ENCODE measurements around the gene MYO9A.

DNA sequence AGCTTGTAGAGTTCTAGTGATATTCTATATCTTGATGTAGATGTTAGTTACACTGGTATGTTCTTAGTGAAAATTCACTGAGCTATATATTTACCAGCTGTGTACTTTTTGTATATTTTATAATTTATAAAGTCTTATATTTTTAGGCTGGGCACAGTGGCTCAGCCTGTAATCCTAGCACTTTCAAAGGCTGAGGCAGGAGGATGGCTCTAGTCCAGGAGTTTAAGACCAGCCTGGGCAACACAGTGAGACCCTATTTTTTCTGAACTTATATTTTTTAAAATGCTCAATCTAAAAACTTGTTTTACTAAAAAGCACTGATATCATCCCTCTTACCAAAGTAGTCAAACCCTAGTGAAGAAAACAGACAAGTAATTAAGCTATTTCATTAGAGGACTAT, 5.1 kb downstream of the MYO9A start:
- TF ChIP-seq POLR2A (IDR thresholded peaks at IDR 0.05; ENCODE audit: low read depth, low read length): no peak
- no peak for TF ChIP-seq TAF1 (IDR thresholded peaks at IDR 0.05; ENCODE audit: borderline replicate concordance, low read depth, low read length)

All from GM12892 (cell line).